OCI-LY3 (cell line): Measurements from ENCODE around the gene NLRC4.

Experiments used
- EZH2phosphoT487 ChIP-seq: fragments of 200-600 bp; shearing (Covaris generic); IDR thresholded peaks from 2 replicates; pipeline ENCODE4 v1.6.1; 2018; ENCODE audit warnings: antibody characterized with exemption, mixed run types, low read depth
- TF ChIP-seq, protein P1 (sequence below): fragments of 200-600, 300-600 bp; sonication (generic); IDR thresholded peaks from 2 replicates; pipeline ENCODE4 v1.5.1; 2014; ENCODE audit warnings: antibody characterized with exemption, low read length, low read depth

DNA sequence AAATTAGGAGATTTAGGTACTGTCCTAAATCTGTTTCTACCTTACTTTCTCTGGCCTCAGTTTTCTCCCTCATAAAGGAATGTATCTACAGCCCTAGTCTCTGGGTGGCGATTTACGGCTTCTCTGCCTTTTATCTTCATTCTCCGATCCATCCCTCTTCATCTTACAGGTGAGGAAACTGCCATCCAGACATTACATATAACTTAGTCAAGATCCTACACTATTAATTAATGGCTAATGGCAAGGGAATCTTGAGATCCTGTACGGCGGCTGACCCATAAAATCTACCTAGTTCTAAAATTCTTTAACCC, 12.6 kb upstream of the NLRC4 start:
- TF ChIP-seq, protein P1, sequence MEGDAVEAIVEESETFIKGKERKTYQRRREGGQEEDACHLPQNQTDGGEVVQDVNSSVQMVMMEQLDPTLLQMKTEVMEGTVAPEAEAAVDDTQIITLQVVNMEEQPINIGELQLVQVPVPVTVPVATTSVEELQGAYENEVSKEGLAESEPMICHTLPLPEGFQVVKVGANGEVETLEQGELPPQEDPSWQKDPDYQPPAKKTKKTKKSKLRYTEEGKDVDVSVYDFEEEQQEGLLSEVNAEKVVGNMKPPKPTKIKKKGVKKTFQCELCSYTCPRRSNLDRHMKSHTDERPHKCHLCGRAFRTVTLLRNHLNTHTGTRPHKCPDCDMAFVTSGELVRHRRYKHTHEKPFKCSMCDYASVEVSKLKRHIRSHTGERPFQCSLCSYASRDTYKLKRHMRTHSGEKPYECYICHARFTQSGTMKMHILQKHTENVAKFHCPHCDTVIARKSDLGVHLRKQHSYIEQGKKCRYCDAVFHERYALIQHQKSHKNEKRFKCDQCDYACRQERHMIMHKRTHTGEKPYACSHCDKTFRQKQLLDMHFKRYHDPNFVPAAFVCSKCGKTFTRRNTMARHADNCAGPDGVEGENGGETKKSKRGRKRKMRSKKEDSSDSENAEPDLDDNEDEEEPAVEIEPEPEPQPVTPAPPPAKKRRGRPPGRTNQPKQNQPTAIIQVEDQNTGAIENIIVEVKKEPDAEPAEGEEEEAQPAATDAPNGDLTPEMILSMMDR: no peak
- TF ChIP-seq EZH2phosphoT487: no peak
